NCI-H1694 treated with DMSO at 0.1 percent for 48 hours (cell line): ENCODE results near the gene RGS12.
A peak's percentile ranks its signal among the peaks of the same experiment; 100 is the strongest.

Source experiments
- DNase-seq: peaks from one replicate; lab custom pipeline; 2025; lab: John Stamatoyannopoulos, UW

Gene RGS12

DNA sequence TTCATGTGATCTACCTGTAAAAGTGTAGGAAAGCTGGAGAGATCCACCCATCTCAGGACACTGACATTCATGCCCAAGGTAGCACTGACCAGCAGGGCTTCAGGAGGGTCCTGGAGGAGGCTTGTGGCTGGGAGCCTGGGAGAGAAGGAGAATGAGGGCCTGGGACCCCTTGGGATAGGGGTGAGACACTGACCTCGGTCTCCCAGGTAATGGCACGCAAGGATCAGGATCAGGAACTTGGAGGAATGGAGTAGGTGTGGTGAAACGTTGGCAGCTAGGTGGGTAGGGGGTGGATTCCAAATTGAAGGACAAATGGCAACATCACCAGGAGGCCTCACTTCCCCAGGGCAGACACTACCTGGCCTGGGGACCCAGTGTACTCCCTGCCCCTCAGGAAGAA lies 12.4 kb upstream of the RGS12 start:
- DNase-seq = no peak

DNA sequence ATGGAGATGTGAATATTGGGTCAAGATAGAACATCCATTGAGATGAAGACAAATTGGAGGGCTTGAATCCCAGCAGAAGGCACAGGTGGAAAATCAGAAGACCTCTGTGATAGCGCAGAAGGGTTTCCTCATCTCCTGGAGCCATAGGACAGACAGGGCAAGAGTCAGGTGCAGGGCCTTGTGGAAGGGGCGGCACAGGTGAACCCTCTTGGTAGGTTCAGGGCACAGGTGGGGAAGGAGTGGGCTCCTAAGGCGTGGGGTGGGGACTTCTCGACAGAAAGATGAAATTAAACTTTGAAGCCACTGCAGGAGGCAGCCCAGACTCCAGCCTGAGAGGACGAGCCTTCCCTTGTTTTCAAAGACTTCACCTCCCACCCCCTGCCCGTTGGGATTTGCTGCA lies 9.3 kb upstream of the RGS12 start:
- no peak for DNase-seq

DNA sequence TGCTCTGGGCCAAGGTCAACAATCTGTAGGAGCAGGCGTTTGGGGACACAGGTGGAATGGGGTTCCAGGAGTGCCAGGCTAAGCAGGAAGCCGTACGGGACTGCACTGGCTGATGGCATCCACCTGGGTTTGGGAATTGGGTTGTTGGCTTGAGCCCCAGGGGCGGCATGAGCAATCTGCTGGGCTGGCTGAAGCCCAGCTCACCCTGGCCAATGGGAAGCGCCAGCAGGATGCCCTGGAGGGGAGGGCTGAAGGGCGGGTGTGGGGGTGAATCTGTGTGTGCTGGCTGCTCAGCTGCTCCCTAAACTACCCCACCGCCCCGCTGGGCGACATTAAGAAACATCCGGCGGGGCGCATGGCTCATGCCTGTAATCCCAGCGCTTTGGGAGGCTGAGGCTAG lies 8.9 kb upstream of the RGS12 start:
- peak; percentile 69 for DNase-seq

DNA sequence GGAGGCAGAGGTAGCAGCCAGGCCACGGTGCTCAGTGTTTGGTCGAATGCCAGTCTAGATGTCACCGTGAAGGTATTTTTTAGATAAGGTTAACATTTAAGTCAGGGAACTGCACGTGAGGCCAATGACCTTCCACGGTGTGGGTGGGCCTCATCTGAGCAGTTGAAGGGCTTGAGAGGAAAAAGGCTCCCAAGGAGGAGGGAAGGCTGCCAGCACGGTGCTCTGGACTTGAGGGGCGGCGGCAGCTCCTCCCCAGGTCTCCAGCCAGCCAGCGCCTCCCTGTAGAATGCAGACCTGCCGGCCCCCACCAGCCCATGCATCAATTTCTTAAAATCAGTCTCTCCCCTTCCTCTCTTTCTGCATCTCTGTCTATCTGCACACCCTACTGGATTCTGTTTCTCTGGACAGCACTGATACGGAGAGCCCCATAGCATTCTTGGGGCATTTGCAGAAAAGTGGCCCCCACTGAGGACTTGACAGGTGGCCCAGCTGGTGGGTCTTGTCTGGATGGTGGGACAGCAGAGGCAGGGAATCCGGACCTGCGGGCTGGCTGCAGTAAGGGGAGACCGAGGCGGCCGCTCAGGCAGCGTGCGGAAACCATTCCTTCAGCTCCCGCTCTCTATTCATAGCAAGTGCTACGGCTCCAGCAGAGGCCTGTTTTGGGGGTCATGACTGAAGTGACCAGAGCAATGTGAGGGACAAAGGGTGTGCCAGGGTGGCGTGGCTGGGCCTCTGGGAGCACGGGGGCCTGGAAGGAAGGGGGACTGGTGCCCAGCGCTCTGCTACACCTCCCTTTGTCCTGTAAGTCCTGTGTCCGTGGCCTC lies 7.9 kb upstream of the RGS12 start:
- no peak for DNase-seq

DNA sequence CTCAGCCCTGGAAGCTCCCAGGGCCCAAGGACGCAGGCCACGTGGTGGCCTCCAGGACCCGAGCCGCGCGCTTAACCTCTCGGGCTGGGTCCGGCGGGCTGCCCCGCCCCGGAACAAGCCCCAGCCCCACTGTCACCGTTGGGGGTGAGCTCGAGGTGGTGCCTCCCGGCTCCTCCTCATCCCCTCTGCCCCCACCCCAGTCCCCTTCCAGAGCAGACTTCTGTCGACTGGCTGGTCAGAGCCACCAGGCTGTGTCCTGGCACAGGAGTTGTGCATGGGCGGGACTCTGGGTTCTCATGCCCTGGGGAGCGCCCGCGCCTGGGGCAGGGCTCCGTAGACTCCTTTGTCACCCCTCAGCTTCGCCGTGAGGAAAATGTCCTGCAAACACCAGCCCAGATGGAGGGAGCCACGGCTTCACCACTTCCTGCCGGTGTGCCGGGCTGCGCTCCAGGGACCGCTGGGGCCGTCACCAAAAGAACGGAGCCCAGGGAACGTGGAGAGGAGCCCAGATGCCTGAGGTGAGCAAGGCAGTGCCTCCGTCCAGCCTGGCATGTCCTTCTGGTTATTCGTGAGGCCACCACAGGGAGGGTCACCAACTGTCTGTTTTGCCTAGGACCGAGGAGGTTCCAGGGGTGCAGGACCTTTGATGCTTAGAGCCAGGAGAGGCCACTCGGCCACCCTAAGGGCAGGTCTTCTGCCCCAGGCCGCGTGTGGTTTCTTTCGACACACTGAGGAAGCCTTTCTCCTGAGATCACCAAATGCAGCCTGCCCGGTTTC lies 7.1 kb upstream of the RGS12 start:
- no peak for DNase-seq

DNA sequence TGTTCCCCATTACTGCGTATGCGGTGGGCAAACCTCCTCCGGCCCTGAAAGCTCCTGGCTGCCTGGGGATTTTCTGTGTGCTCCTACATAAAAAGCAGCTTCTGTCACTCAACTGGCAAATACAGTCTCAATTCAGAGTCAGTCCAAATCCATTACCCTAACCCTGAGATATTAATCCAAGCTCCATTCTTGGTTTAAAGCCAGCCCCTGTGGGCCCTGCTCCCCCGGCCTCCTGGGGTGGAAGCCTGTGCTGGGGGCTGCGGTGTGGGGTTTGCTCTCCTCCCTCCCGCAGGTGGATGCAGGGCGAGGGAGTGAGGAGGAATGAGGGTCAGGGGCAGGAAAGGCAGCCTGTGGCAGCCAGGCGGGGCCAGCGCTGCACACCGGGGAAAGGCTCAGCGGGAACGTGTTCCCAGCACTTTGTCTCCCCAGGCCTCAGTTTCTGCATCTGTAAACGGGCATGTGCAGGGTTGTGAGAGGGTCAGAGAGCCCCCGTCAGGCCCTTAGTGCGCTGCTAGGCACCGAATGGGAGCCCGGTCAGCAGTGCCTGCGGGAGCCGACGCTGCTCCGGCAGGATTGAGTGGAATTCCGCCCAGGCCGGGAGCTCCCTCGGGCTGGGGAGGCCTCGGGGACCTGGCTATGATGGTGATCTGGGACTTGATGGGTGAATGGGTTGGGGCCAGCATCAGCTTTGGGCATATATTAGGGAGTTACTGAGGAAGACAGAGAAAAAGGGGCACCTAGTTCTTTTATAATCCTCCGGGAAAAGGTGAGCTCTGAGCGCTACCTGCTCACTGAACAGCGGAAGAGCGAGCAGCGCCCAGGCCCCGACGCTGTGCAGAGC lies 6.3 kb upstream of the RGS12 start:
- DNase-seq = no peak

DNA sequence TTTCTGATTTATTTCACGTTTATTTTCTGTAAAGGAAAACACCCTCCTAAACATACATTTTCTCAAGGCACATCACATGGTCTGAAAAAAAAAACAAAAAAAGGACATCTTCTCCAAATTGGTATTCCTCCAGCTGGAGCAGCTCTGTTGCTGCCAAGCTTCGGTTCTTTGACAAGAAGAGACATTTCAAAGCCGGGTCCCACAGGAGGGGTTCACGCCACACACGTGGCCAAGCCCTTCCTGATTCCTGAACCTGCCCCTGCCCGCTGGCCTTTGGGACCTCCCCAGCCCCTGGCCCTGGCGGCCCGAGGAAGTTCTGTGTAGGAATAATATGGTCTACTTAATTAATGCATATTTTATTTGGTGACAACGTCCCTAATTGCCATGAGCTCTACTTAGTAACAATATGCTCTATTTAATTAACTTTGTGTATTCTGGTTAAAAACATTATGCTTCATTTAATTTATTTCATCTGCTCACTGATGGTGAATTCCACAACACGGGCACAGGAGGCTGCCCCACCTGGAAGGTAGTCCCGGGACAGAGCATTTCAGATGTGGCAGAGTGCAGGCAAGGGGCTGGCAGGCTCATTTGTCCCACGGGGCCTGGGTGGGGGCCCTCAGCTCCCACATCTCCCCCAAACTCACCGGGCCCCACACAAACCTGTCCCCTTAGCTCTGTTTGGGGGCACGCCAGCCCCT lies 5.4 kb upstream of the RGS12 start:
- peak; percentile 19 for DNase-seq

DNA sequence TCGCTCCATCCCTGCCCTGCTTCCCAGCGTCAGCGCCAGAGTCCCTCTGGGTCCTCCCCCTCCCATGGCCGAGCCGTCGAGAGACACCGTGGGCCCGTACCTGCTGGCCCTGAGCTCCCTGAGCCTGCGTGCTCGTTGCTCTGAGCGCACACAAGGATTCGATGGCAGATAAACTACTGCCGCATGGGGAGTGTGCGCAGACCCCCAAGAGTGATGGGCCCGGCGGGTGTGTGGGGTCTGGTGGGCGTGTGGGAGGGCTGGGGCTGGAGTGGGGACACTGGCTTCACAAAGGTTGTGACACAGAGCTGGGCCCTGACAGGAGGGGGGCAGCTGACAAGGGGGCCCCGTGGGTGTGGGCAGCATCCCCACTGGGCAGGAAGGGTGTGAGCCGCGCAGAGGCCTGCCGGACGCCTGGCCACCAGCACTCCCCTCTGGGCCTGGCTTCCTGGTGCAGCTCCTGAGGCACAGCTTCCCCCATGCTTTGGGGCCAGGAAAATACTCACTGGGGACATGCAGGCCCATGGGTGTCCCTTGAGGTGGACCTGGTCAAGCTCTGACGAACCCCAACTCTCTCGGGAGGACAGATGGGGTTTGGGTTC lies 4.8 kb upstream of the RGS12 start:
- no peak for DNase-seq

DNA sequence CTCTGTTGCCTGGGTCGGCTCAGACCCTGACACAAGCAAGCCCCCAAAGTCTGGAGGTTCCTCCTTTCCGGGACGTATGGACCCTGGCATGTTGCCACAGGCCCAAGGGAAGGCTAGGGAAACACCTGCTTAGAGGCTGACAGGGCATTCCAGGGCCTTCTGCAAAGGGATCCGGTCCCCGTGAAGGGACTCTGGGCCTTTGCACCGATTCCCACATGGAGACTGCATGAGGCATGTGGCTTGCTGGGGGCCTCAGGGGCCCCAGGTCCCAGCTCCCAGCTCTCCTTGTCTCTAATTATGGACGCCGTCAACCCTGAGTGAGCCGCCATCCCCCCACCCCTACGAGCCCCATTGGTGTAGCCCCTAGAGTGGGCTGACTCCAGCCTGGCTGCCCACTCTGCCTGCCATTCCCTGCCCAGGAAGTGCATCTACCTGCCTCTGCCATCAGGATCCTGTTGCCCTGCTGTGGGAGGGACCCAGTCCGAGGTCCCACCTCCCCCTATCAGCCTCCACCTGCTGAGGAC lies 4.2 kb upstream of the RGS12 start:
- no peak for DNase-seq

DNA sequence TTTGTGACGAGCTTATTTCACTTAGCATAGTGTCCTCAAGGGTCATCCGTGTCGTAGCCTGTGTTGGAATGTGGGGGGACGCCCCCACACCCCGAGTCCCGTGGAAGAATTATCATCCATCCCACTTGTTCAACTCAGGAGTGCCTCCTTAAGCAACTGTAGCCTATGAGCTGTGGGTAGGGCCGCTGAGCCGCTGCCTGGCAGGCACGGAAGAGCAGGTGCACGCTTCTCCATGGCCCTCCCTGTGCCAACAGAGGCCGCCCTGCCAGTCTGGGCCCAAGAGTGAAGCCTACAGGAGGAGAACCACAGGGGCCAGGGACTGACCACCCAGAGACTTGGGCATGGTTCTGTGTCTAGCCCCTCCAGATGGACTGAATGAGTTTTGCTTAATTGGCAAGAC lies 2.3 kb upstream of the RGS12 start:
- no peak for DNase-seq

GRCh38 chr4:3290889-3291321 lies 1.9 kb upstream of the RGS12 start:
- no peak for DNase-seq

DNA sequence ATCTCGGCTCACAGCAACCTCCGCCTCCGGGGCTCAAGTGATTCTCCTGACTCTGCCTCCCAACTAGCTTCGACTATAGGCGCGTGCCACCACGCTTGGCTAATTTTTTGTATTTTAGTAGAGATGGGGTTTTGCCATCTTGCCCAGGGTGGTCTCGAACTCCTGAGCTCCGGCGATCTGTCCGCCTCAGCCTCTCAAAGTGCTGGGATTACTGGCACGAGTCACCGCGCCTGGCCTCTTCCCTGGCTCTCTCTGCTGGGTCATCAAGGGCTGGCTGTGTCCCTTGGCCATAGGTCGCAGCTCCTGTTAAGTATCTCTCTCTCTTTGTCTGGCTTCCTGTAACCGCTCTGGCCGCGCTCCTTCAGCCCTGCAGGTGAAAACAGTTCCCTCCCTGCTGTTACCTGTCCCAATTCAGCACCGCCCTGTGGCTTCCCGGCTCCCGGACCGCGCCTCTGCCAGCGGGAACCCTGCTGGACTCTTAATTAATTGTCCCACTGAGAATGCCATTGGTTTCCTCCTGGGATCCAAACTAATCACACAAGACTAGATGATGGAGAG lies 1.3 kb upstream of the RGS12 start:
- DNase-seq = no peak

DNA sequence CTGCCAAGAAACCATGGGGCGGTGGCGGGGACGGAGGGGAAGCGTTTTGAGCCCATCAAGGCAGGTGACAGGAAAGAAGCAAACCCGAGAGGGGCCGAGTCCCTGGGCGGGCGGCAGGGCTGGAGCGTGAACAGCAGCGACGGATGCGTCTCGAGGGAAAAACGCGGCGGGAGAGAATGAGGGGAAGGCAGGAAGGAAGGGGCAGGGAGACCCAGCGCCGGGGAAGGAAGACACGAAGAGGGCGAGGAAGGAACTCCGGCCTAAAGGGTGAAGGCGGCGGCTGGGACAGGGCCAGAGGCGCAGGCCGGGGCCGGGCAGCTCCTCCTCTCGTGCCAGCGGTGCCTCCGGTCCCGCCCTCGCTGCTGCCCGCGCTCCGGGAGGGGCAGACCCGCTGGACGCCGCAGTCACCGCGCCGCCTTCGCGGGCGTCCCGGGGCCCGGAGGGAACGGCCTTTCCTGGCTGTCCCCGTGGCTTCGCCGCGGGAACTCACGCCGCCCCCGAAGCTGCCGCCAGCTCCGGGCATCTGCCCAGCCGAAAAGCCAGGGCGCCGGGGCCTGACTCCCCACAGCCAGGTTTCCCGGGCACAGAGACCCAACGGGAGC lies 751 bp upstream of the RGS12 start:
- no peak for DNase-seq

DNA sequence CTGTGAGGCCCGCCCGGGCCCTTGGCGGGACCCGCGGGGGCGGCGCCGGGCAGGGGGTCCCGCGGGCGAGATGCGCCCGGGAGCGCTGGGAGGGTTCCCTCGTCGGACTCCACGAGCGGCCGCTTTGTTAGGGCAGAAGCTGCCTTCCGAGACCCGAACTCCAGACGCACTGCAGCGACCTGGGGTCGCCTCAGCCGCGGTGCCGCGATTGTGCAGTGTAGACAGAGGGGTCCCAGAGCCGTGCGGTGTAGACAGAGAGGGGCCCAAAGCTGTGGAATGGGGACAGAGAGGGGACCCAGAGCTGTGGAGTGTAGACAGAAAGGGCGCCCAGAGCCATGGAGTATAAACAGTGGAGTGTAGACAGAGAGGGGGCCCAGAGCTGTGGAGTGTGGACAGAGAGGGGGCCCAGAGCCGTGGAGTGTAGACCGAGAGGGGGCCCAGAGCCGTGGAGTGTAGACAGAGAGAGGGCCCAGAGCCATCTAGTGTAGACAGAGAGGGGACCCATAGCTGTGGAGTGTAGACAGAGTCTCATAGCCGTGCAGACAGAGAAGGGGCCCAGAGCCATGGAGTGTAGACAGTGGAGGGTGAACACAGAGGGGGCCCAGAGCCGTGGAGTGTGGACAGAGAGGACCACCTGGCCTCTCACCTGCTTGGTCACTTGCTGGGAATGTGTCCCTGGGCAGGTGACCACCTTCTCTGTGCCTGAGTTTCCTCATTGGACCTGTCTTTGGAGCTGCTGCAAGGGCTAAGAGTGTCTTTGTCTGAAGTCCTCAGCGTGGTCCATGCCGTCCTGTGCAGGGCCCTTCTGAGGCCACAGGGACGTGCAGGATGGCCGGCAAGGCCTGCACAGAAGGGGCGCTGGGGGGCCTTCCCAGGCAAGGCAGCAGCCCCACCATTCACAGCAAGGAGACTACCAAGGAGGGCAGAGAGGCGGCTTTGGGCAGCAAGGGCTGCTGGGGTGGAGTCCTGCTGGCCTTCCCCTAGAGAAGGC lies 875 bp downstream of the RGS12 start:
- no peak for DNase-seq

- no peak for DNase-seq
These were observed 1.8 kb downstream of the RGS12 start for GRCh38 chr4:3294401-3295241.

GRCh38 chr4:3295837-3296624 lies 3.2 kb downstream of the RGS12 start:
- no peak for DNase-seq

DNA sequence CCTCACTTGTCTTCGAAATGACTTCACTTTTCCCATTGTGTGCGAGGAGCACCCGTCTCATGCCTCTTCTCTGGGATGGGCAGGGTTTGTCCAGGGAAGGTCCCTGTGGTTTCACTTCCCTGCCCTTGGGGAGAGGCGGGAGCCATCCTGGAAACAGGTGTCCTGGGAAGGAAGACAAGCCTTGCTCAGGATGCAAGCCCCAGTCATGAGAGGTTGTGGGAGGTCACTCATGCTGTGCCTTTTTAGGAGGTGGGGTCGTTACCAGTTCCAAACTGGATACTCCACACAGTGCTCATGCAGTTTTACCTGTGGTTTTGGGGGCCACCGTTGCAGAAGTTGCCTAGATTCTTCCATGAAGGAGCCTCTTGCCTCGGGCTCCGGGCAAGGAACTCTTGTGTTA lies 3.8 kb downstream of the RGS12 start:
- DNase-seq = no peak
